Keratinocyte (primary cell): ENCODE data around the gene RPS6KA5.

ENCODE experiments used
- CTCF ChIP-seq, 3 experiments: IDR thresholded peaks in 1 of 3; conservative IDR thresholded peaks in 1 of 3; optimal IDR thresholded peaks in 1 of 3; 2 replicates in 2 of 3; 3 replicates in 1 of 3; pipeline versions ENCODE3 to v1.5.1; 2011; ENCODE audit warnings: low read length in 3 of 3, mild to moderate bottlenecking in 3 of 3, moderate library complexity in 2 of 3, control low read depth in 1 of 3, inconsistent platforms in 1 of 3; ENCODE audit not compliant: insufficient read depth in 2 of 3; ENCODE audit errors: extremely low read depth in 1 of 3
- EZH2 ChIP-seq: IDR thresholded peaks from one replicate; pipeline ENCODE4 v1.6.1; 2012; ENCODE audit warnings: inconsistent platforms, mild to moderate bottlenecking, low read length, moderate library complexity

GRCh38 chr14:90858511-90858910, 201.9 kb downstream of the RPS6KA5 start:
- TF ChIP-seq CTCF (optimal IDR thresholded peaks at IDR 0.05 in 1 of 3, IDR thresholded peaks at IDR 0.05 in 1 of 3, conservative IDR thresholded peaks at IDR 0.05 in 1 of 3; ENCODE audit: extremely low read depth in 1 of 3, insufficient read depth in 2 of 3, low read length in 3 of 3) (no peak), EZH2 (no peak)
